GM12874 (cell line): ENCODE measurements around the gene RBCK1.

Experiments used
- CTCF ChIP-seq: IDR thresholded peaks from 2 replicates; pipeline ENCODE4 v1.5.1; 2011; ENCODE audit warnings: low read depth, mild to moderate bottlenecking, control low read depth, low read length, moderate library complexity; ENCODE audit not compliant: insufficient read depth

Gene RBCK1

GRCh38 chr20:371755-372542 is 36.1 kb upstream of the RBCK1 start:
- no peak for TF ChIP-seq CTCF

GRCh38 chr20:373171-373890 is 34.8 kb upstream of the RBCK1 start:
- TF ChIP-seq CTCF = no peak

- TF ChIP-seq CTCF = no peak
Measured at GRCh38 chr20:375265-375889, 32.7 kb upstream of the RBCK1 start.

- TF ChIP-seq CTCF = no peak
Measured at GRCh38 chr20:376089-376488, 32.0 kb upstream of the RBCK1 start.

- TF ChIP-seq CTCF = no peak
Measured at GRCh38 chr20:376750-377149, 31.3 kb upstream of the RBCK1 start.

- no peak for TF ChIP-seq CTCF
Measured at GRCh38 chr20:378961-379336, 29.1 kb upstream of the RBCK1 start.
